Astrocyte (in vitro differentiated cells and primary cell): ENCODE measurements around the gene UBE2N. TPM values are rescaled to one million over a fixed set of nuclear protein-coding genes. Genes with fewer than 3 reads are reported as not detected.
"Not testable (repeated sequence)": the region's sequence is repeated elsewhere in the genome, so short reads cannot be mapped to it uniquely, and the experiment has no call there.

ENCODE experiments used
- DNase-seq: peaks from one replicate; pipeline ENCODE4 v3.0.0-alpha.2; 2010; ENCODE audit warnings: low read depth
- FAIRE-seq: peaks from 2 replicates; lab custom pipeline; 2011; peaks lifted over from hg19 to GRCh38; lab: Jason Lieb, UNC
- H2AFZ ChIP-seq: 2 replicates; pipeline ENCODE4 v1.6.0; 2012; ENCODE audit warnings: low read depth, low read length, inconsistent platforms
- H3K27ac ChIP-seq: 2 replicates; pipeline ENCODE4 v1.5.1; 2011; ENCODE audit warnings: low read depth, low read length, inconsistent platforms
- H3K27me3 ChIP-seq: 2 replicates; pipeline ENCODE4 v1.6.0; 2011; ENCODE audit warnings: low read length, inconsistent platforms; ENCODE audit not compliant: insufficient read depth
- H3K36me3 ChIP-seq: 2 replicates; pipeline ENCODE4 v1.5.1; 2011; ENCODE audit warnings: low read length, inconsistent platforms; ENCODE audit not compliant: insufficient read depth
- H3K4me1 ChIP-seq: 2 replicates; pipeline ENCODE4 v1.5.1; 2011; ENCODE audit warnings: low read length, inconsistent platforms; ENCODE audit not compliant: insufficient read depth
- H3K4me2 ChIP-seq: 2 replicates; pipeline ENCODE4 v1.6.0; 2012; ENCODE audit warnings: low read length, inconsistent platforms
- H3K4me3 ChIP-seq: 2 replicates; pipeline ENCODE4 v1.5.1; 2011; ENCODE audit warnings: low read depth, mild to moderate bottlenecking, low read length, inconsistent platforms; ENCODE audit not compliant: insufficient read depth
- H3K79me2 ChIP-seq: 2 replicates; pipeline ENCODE4 v1.6.0; 2012; ENCODE audit warnings: mild to moderate bottlenecking, low read length, inconsistent platforms; ENCODE audit not compliant: insufficient read depth
- H3K9ac ChIP-seq: 2 replicates; pipeline ENCODE4 v1.6.0; 2012; ENCODE audit warnings: mild to moderate bottlenecking, low read length, inconsistent platforms
- H3K9me3 ChIP-seq: 2 replicates; pipeline ENCODE4 v1.5.1; 2012; ENCODE audit warnings: low read depth, mild to moderate bottlenecking, low read length, inconsistent platforms; ENCODE audit not compliant: insufficient read depth
- H4K20me1 ChIP-seq: 2 replicates; pipeline ENCODE4 v1.6.0; 2012; ENCODE audit warnings: low read length, inconsistent platforms; ENCODE audit not compliant: insufficient read depth
- H3K27ac Mint-ChIP-seq: one replicate; pipeline ENCODE4 v1.8.0; 2021; ENCODE audit warnings: mild to moderate bottlenecking, mixed read lengths; ENCODE audit not compliant: unreplicated experiment
- H3K27me3 Mint-ChIP-seq: one replicate; pipeline ENCODE4 v1.8.0; 2021; ENCODE audit warnings: low read depth, mixed read lengths; ENCODE audit not compliant: unreplicated experiment
- H3K36me3 Mint-ChIP-seq: one replicate; pipeline ENCODE4 v1.8.0; 2021; ENCODE audit warnings: low read depth, mixed read lengths; ENCODE audit not compliant: unreplicated experiment
- H3K4me1 Mint-ChIP-seq: one replicate; pipeline ENCODE4 v1.8.0; 2021; ENCODE audit warnings: low read depth, mixed read lengths; ENCODE audit not compliant: unreplicated experiment
- H3K4me3 Mint-ChIP-seq: one replicate; pipeline ENCODE4 v1.8.0; 2021; ENCODE audit warnings: mild to moderate bottlenecking, moderate library complexity, mixed read lengths; ENCODE audit not compliant: unreplicated experiment
- H3K9me3 Mint-ChIP-seq: one replicate; pipeline ENCODE4 v1.8.0; 2021; ENCODE audit warnings: mild to moderate bottlenecking, mixed read lengths; ENCODE audit not compliant: unreplicated experiment
- CTCF ChIP-seq: IDR thresholded peaks from 2 replicates; pipeline ENCODE4 v1.5.1; 2011; ENCODE audit warnings: low read depth, mild to moderate bottlenecking, inconsistent platforms, low read length, moderate library complexity; ENCODE audit not compliant: insufficient read depth
- EZH2 ChIP-seq: IDR thresholded peaks from 2 replicates; pipeline ENCODE4 v1.6.1; 2012; ENCODE audit warnings: mild to moderate bottlenecking, low read length, inconsistent platforms; ENCODE audit not compliant: insufficient read depth
- total RNA-seq: library from RNA; stranded (reverse); gene quantifications from 2 replicates; pipeline ENCODE4 v1.2.1, GENCODE V29; 2021

Gene UBE2N
- total RNA-seq, 1 donor from 2014 or later: 129 TPM

DNA sequence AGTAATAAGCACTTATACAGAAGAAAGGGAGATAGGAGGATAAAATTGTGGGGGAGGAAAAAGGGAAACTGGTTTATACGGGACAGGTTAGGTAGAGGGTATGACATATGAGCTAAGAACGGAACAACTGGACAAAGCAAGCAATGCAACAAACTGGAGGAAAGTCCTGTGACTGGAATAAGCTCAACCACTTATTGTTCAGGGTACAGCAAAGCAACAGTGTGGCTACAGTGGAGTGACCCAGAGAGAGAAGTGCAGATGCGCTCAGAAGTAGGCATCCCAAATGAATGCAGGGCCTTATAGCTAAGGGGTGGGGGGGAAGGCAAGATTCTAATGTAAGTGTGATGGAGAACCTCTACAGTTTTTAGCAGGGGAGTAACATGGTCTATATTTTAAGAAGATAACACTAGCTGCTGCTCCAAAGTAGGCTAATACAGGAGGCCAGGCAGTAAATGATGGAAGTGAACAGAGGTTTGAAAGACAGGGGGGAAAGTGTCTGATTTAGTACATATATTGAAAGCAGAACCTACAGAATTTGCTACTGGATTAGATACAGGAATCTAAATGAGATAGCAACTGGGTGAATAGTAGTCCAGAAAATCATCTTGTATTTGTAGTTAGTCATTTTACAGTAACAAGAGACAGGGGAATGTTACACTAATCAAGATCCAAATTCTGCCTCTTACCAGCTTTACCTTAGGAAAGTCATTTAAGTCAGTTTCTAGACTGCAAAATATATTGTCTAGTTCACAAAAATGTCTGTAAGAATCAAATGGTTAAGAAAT, 3.3 kb downstream of the UBE2N start:
- Histone ChIP-seq H4K20me1 (peaks cover 75% of the 10 kb centered on the region), H3K27me3 (no peaks in the 10 kb centered on the region), H3K9ac (no peak overlapping the region), H3K4me1 (peaks cover 24% of the 10 kb centered on the region), H3K36me3 (no peaks in the 10 kb centered on the region), H3K4me2 (peak overlapping the region; percentile 93), H3K4me3 (no peak overlapping the region), H3K79me2 (peaks cover 83% of the 10 kb centered on the region), H3K27ac (no peak overlapping the region), H3K9me3 (no peaks in the 10 kb centered on the region), H2AFZ (no peak overlapping the region)
- H3K4me3 Mint-ChIP-seq: peak overlapping the region; percentile 40
- FAIRE-seq (no peak), DNase-seq (no peak)
- TF ChIP-seq CTCF (no peak), EZH2 (no peak)
- no peaks in the 10 kb centered on the region for H3K9me3 Mint-ChIP-seq
- H3K36me3 Mint-ChIP-seq: no peaks in the 10 kb centered on the region
- H3K27me3 Mint-ChIP-seq: no peaks in the 10 kb centered on the region
- H3K27ac Mint-ChIP-seq: no peak overlapping the region
- peaks cover 44% of the 10 kb centered on the region for H3K4me1 Mint-ChIP-seq

GRCh38 chr12:93434256-93434865, 7.4 kb downstream of the UBE2N start:
- Histone ChIP-seq H3K79me2 (peaks cover 99% of the 10 kb centered on the region), H3K27me3 (no peaks in the 10 kb centered on the region), H3K4me2 (peak overlapping the region; percentile 28), H3K4me1 (peaks cover 9% of the 10 kb centered on the region), H2AFZ (no peak overlapping the region), H3K36me3 (no peaks in the 10 kb centered on the region), H3K27ac (no peak overlapping the region), H3K4me3 (no peak overlapping the region), H3K9me3 (no peaks in the 10 kb centered on the region), H4K20me1 (peaks cover 90% of the 10 kb centered on the region), H3K9ac (no peak overlapping the region)
- TF ChIP-seq EZH2: no peak
- no peak for TF ChIP-seq CTCF
- no peaks in the 10 kb centered on the region for H3K27me3 Mint-ChIP-seq
- no peak overlapping the region for H3K4me3 Mint-ChIP-seq
- no peak overlapping the region for H3K27ac Mint-ChIP-seq
- no peak for FAIRE-seq
- peaks cover 45% of the 10 kb centered on the region for H3K4me1 Mint-ChIP-seq
- DNase-seq: peak; percentile 10
- H3K36me3 Mint-ChIP-seq: no peaks in the 10 kb centered on the region
- H3K9me3 Mint-ChIP-seq: no peaks in the 10 kb centered on the region

DNA sequence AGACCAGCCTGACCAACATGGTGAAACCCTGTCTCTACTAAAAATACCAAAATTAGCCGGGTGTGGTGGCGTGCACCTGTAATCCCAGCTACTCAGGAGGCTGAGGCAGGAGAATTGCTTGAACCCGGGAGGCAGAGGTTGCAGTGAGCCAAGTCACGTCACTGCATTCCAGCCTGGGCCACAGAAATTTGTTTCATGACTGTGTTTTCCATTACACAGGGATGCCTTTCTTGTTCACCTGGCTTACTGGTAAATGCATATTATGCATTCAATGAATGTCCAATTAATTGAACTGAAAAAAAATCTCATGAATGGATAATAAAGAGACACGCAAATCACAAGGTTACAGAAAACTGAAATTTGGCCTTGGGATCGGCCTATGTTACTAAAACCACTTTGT, 9.7 kb downstream of the UBE2N start:
- not testable (repeated sequence) for FAIRE-seq, H3K36me3 ChIP-seq, H3K27ac ChIP-seq, H3K9me3 ChIP-seq, H3K36me3 Mint-ChIP-seq, H2AFZ ChIP-seq, H3K4me3 Mint-ChIP-seq, DNase-seq, H3K4me3 ChIP-seq, H3K9ac ChIP-seq, H3K4me1 ChIP-seq, H3K4me2 ChIP-seq, H3K27ac Mint-ChIP-seq, H3K27me3 Mint-ChIP-seq, H3K9me3 Mint-ChIP-seq, H3K27me3 ChIP-seq
- Histone ChIP-seq H4K20me1 (peaks cover 89% of the 10 kb centered on the region), H3K79me2 (peaks cover 99% of the 10 kb centered on the region)
- peaks cover 42% of the 10 kb centered on the region for H3K4me1 Mint-ChIP-seq
